Heart right ventricle (tissue), 16 donors: ENCODE data around the gene NUFIP1. TPM values are rescaled to one million over a fixed set of nuclear protein-coding genes. Genes with fewer than 3 reads are reported as not detected.

ENCODE experiments used
- ATAC-seq, 8 donors: fragments of 200-7000 bp; cut with Tn5 transposase; one replicate each; pipeline ENCODE4 v1.9.1; 2020; ENCODE audit warnings: mild to moderate bottlenecking in 8 of 8, moderate library complexity in 8 of 8, moderate number of reproducible peaks in 1 of 8
- DNase-seq, 2 donors: peaks; one replicate each; pipeline ENCODE4 v3.0.0-alpha.2; 2020
- H3K27ac ChIP-seq, 10 donors: fragments of 200-600 bp; sonication (generic) in 2 of 10; one replicate each; pipeline versions ENCODE4 v1.5.0 to v1.8.0; 2020 to 2022; ENCODE audit warnings: mild to moderate bottlenecking in 3 of 10
- H3K27me3 ChIP-seq, 7 donors: fragments of 200-600 bp; one replicate each; pipeline ENCODE4 v1.8.0; 2021 to 2022; ENCODE audit warnings: mild to moderate bottlenecking in 2 of 7
- H3K36me3 ChIP-seq, 9 donors: fragments of 200-600 bp; sonication (generic) in 1 of 9; one replicate each; pipeline versions ENCODE4 v1.5.0 to v1.8.0; 2020 to 2022; ENCODE audit warnings: mild to moderate bottlenecking in 2 of 9
- H3K4me1 ChIP-seq, 9 donors: fragments of 200-600 bp; sonication (generic) in 1 of 9; one replicate each; pipeline versions ENCODE4 v1.5.0 to v1.8.0; 2020 to 2022; ENCODE audit warnings: mild to moderate bottlenecking in 4 of 9
- H3K4me3 ChIP-seq, 10 donors: fragments of 200-600 bp; sonication (generic) in 2 of 10; one replicate each; pipeline versions ENCODE4 v1.5.0 to v1.8.0; 2020 to 2022; ENCODE audit warnings: mild to moderate bottlenecking in 7 of 10, moderate library complexity in 2 of 10
- H3K9me3 ChIP-seq, 11 donors: fragments of 200-600 bp in 10 of 11; sonication (generic) in 2 of 11; one replicate each; pipeline versions ENCODE4 v1.5.0 to v1.8.0; 2013 to 2022; ENCODE audit warnings: mild to moderate bottlenecking in 2 of 11, control low read depth in 1 of 11, moderate library complexity in 1 of 11
- CTCF ChIP-seq, 9 donors: fragments of 200-600 bp; sonication (generic) in 2 of 9; IDR thresholded peaks; one replicate each; pipeline versions ENCODE4 v1.5.0 to v1.8.0; 2021 to 2022; ENCODE audit warnings: antibody characterized with exemption in 9 of 9, mild to moderate bottlenecking in 5 of 9, moderate library complexity in 1 of 9
- WGBS, 2 donors: extraction: QIAGEN DNeasy Blood & Tissue Kit; methylation state at CpG; one replicate each; pipeline ENCODE4 v1.1.7; 2013; ENCODE audit warnings: inconsistent platforms in 1 of 2; 5-methylcytosine and 5-hydroxymethylcytosine counted together
- intact Hi-C, 10 donors: fragments of 100-400 bp; cut with DNase I; formaldehyde crosslinking; loops; one replicate each; pipeline versions ENCODE4 v1.11.1 to v1.14.2; 2022
- polyA plus RNA-seq, 2 donors: library from polyadenylated mRNA; stranded (reverse); fragments of 200-250 nt; gene quantifications; one replicate each; pipeline ENCODE4 v1.2.3, GENCODE V29; 2013
- total RNA-seq, 10 donors: library from RNA; stranded (reverse); fragmentation: NEBNext Ultra II Directional in 3 of 10; extraction: Animal tissue kit (Norgen Biotek cat#: 25700) in 3 of 10; gene quantifications; one replicate each; pipeline versions ENCODE4 v1.2.1 to v1.2.4, GENCODE V29; 2021 to 2023
- donor health status: Arrhythmogenic right ventricular cardiomyopathy.
- donor health status: ischemic (EF 13 %, LVEDD 7.1; RV severe dilation, severe dysfunction).
- donor health status: healthy with polysubstance abuse.
- donor health status: DM: no; HTN: yes; CAD: no.
- donor health status: DM: no; HTN: no; CAD: no.
- donor health status: ischemic (EF 25% LVEDD 6.9; RV normal size, moderate dysfunction).
- donor health status: ischemic (EF 25% LVEDD 5.7; RV mildly dilated, moderate dysfunction).
- donor health status: healthy.
- donor health status: DM: yes; HTN: yes; CAD: no.
- donor health status: Ischemic cardiomyopathy.
- donor health status: ischemic (EF 35%, LVEDD 5.7; RV mildly dilated, moderate dysfunction).
- donor health status: nonischemic (EF 11% LVEDD 7.7; RV severe dilation, severe dysfunction).
- donor health status: DM: yes; HTN: yes; CAD: no.
- donor health status: PGD.
- donor health status: ischemic (EF 29% LVEDD 5.4; RV normal size, mild dysfunction).
- donor health status: nonischemic (EF 23%, LVEDD 6.1; RV moderate dilation, normal function).

The NUFIP1 gene
- total and polyA plus RNA-seq, 12 donors, result 1.5 to 5.0 (median 2.9) TPM

- intact Hi-C loops, result no loop called here
- ATAC-seq, result peak in 4 of 8 donors; percentile 42 to 71 (median 62)
Measured at GRCh38 chr13:45007823-45008222, 18.6 kb upstream of the NUFIP1 start.

DNA sequence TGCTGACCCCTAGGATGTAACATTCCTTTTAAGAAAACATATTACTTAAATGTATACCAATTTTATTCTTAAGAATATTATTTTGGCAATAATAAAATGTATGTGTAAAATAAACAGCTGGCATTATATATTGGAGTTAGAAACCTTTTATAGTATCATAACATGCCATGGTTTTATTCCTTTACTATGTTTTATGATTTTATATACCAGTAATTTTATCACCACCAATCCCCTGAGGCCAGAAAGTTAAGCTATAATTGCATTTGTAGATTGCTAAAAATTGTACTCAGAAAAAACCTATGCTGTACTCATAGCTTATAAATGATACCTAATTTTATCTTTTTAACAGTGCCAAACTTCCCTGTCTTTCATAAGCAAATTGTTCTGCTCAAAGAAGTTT lies 18.0 kb upstream of the NUFIP1 start:
- DNase-seq (no peak), ATAC-seq (no peak)
- Histone ChIP-seq H3K27me3 (no peaks in the 10 kb centered on the region), H3K27ac (no peak overlapping the region), H3K9me3 (no peaks in the 10 kb centered on the region), H3K4me1 (peaks cover 0 to 9% (median 0%) of the 10 kb centered on the region in 9 donors), H3K36me3 (peaks cover 0 to 100% (median 33%) of the 10 kb centered on the region in 9 donors), H3K4me3 (no peak overlapping the region)
- no peak for TF ChIP-seq CTCF (IDR thresholded peaks at IDR 0.05)
- intact Hi-C loops, result no loop called here

More at GRCh38 chr13:45007823-45008222, 18.6 kb upstream of the NUFIP1 start:
- H3K4me1 ChIP-seq, result peaks cover 0 to 9% (median 0%) of the 10 kb centered on the region in 9 donors
- TF ChIP-seq CTCF (IDR thresholded peaks at IDR 0.05), result no peak
- DNase-seq, result no peak
- no peaks in the 10 kb centered on the region for H3K27me3 ChIP-seq
- H3K9me3 ChIP-seq, result no peaks in the 10 kb centered on the region
- 61 to 65% methylated on average over 1 of the region's 1 CpG for WGBS, 2 donors
- H3K27ac ChIP-seq, result no peak overlapping the region
- H3K4me3 ChIP-seq, result no peak overlapping the region
- H3K36me3 ChIP-seq, result peaks cover 0 to 100% (median 28%) of the 10 kb centered on the region in 9 donors

DNA sequence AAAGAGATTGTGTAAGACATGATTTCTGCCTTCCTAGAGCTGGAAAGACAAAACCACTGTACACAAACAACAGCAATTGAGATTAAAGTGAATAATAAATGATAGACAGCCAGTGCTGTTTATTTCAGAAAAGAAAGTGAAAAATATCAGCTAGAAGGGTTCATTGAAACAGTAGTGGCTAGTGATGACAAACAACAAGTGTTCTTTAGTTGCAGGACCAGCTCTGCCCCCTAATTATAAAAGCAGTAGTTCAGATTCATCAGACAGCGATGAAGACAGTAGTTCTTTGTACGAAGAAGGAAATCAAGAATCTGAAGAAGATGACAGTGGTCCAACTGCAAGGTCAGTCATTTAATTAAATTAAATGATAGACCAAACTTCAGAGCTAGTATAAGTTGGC lies 14.8 kb upstream of the NUFIP1 start:
- WGBS, 2 donors, result 97 to 98% methylated on average over 2 of the region's 2 CpGs
- Histone ChIP-seq H3K9me3 (no peaks in the 10 kb centered on the region), H3K36me3 (peaks cover 0 to 100% (median 22%) of the 10 kb centered on the region in 9 donors)

DNA sequence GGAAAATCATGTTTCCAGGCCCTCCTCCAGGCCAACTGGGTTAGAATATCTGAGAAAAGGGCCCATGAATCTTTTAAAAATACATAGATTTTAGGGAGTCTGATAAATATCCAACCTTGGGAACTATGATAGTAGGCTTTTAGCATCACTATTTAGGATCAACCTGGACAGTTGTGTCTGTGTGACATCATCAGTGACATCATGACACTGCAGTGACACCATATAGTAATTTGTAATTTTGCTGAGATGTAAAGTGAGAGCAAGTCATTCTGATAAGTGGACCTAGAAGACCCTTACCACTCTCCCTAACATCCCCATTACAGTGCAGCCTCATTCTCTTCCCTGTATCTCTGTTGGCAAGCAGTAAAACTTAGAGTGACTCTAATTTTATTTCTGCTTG lies 14.1 kb upstream of the NUFIP1 start:
- peaks cover 0 to 100% (median 18%) of the 10 kb centered on the region in 9 donors for H3K36me3 ChIP-seq

More for the DNA sequence above, 14.8 kb upstream of the NUFIP1 start:
- Histone ChIP-seq H3K4me1 (peaks cover 0 to 9% (median 0%) of the 10 kb centered on the region in 9 donors), H3K27me3 (no peaks in the 10 kb centered on the region), H3K4me3 (no peak overlapping the region), H3K27ac (no peak overlapping the region)
- no peak for TF ChIP-seq CTCF (IDR thresholded peaks at IDR 0.05)
- intact Hi-C loops, result no loop called here
- DNase-seq, result no peak
- no peak for ATAC-seq

More for the DNA sequence above, 14.1 kb upstream of the NUFIP1 start:
- DNase-seq, result no peak
- ATAC-seq, result no peak
- no peak overlapping the region for H3K27ac ChIP-seq
- no peaks in the 10 kb centered on the region for H3K27me3 ChIP-seq
- no peaks in the 10 kb centered on the region for H3K9me3 ChIP-seq
- TF ChIP-seq CTCF (IDR thresholded peaks at IDR 0.05), result no peak
- intact Hi-C loops, result no loop called here
- peaks cover 0 to 9% (median 0%) of the 10 kb centered on the region in 9 donors for H3K4me1 ChIP-seq
- no peak overlapping the region for H3K4me3 ChIP-seq
